HG03439 (cell line): ENCODE results near the gene ELFN2.

Experiments
- ATAC-seq: cut with Tn5 transposase; IDR thresholded peaks from one replicate; pipeline ENCODE4 v1.9.1; 2021; ENCODE audit warnings: mild to moderate bottlenecking, moderate library complexity; ENCODE audit not compliant: unreplicated experiment

The ELFN2 gene

GRCh38 chr22:37427711-37428635 is 694 bp upstream of the ELFN2 start:
- ATAC-seq: no peak

DNA sequence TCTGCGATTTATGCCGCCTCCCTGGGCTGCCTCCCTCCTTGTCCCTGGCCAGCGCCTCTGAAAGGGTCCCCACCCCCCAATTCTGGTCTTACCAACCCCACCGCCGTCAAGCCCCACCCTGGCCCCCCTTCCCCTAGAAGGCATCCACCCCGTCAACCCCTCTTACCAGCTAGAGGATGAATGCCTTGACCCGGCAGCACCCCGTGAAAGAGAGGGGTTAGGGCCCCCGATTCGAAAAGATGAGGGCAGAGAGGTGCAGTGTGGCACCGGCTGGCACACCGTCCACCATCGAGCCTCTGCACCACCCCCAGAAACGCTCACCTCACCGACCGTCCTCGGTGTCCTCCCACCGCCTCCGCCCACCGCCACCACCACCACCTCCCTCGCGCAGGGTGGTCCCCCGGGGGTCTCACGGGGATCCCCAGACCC is 559 bp downstream of the ELFN2 start:
- no peak for ATAC-seq

DNA sequence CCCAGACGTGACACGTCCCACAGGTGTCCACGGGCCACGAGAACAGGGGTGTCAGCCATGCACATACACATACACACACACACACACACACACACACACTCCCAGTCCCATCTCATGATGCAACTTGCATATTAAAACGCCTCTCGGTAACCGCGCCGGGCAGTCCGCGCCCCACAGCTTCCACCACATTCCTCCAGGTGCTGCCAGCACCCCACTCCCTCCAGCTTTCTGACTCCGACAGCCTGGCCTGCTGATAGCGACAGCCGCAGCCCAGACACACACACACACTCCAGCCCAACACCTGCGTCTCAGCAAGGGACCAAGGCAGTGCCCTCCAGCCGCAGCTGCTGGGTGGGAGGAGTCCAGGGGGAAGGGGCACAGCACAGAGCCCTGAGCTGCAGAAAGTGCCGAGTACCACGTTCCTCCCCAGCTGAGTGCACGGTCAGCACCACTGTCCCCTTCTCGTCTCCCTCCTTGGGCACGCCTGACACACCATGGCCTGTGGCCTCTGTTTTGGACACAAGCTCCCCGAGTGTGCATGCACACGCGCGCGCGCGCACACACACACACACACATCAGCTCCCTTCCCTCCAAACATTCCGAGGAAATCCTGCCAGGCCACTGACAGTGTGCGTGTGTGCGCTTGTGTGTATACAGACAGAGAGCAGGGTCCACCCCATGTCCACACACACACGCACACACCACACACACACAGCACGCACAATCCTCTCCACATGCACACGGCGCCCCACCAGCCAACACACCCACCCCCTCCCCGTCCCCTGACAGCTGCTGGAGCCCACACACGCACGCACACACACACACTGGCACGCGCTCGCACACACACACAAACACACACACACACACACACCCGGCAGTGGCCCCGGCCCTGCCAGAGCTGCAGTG is 1.2 kb downstream of the ELFN2 start:
- no peak for ATAC-seq

DNA sequence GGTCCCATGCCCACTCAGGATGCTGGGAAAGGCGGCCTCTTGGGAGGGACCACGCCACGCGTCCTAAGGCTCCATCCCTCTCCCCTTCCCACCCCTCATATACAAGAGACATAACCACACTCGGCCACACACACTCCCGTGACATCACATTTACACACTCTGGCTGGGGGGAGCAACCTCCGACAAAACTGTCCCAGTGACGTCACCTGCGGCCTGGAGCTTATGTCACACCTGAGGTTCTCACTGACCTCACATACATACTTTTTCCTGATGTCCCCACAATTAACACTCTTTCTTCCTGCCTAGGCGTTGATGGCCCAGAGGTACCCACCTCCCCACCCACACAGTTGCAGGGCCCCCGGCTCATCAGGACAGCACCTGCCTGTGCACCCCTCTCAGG is 1.9 kb downstream of the ELFN2 start:
- ATAC-seq: no peak

DNA sequence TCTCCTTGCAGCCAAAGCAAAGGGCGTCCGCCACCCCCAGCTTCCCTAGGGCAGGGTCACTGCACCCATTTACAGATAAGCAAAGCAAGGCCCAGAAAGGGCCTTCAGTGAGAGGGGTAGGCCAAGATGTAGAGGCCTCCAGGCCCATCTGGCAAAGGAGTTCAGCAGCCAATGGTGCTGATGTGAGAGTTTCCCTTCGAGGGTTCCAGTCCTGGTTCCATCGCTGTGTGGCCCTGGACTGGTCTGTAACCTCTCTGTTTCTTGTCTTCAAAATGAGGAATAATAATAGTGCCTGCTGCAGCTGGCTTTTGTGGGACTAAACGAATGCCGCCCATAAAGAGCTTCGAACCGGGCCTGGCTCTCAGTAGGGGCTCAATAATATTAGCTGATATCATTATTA is 4.0 kb downstream of the ELFN2 start:
- ATAC-seq: no peak

- no peak for ATAC-seq
Measured at GRCh38 chr22:37421468-37421877, 5.8 kb downstream of the ELFN2 start.

DNA sequence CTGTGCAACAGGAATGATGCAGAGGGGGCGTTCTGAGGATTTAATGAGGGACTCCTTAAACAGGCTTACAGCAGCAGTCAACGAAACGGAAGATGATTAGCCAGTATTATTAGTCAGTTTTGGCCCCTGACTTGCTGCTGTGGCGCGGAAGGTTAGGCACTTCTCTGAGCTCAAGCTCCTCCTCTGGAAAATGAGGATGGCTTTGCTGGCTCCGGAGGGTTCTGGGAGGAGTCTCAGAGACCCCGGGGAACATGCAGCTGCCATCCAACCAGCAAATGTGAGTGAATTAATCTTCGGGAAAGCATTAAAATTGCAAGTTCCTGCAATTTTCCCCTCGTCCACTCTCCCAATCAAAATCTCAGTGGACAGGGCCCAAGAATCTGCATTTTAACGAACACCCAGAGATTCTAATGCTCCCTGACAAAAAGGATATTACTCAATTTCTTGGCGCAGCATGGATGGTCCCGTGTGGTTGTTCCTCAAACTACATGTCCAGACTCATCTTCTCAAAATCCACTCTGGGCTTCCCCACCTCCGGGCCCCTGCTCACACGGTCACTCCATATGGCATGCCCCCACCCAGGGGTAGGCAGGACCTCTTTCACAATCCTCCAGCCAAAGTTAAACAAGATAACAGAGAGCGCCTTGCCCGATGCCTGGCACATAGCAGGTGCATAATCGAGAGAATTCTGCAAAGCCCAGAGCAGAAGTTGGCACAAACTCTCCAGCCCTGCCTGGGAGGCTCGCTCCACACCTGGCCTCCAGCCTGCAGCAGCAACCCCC is 6.4 kb downstream of the ELFN2 start:
- ATAC-seq: no peak

DNA sequence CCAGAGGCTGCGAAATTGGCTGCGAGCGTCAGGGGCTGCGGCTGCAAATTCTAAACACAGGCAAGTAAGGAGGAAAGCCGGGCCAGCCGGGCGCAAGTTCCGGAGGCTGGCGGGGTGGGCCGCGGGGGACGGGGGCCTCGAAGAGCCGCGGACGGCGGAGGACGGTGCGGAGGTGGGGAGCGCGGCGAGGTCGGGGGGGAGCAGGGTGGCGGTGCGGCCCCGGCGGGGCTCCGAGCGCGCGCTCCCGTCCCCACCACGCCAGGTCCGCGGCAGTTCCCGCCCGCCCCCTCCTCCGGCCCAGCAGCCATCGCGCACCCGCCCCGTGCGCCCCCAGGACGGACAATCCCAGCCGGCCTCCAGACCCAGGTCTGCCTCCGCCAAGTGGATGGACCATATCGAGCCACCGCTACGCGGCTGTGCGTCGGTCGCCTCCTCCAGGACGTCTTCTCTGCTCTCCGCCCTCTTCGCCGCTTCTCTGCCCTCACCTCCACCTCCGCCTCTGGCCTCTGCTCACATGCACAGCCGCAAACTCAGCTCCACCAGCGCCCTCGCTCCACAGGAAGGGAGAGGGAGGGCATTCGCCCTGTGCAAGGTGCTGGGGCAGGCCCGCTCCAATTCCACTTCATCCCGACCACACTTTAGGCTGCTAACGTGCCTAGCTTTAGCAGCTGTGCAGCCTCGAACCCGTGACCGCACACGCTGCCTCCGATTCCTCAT is 7.2 kb downstream of the ELFN2 start:
- no peak for ATAC-seq

GRCh38 chr22:37419370-37419968 is 7.8 kb downstream of the ELFN2 start:
- no peak for ATAC-seq

DNA sequence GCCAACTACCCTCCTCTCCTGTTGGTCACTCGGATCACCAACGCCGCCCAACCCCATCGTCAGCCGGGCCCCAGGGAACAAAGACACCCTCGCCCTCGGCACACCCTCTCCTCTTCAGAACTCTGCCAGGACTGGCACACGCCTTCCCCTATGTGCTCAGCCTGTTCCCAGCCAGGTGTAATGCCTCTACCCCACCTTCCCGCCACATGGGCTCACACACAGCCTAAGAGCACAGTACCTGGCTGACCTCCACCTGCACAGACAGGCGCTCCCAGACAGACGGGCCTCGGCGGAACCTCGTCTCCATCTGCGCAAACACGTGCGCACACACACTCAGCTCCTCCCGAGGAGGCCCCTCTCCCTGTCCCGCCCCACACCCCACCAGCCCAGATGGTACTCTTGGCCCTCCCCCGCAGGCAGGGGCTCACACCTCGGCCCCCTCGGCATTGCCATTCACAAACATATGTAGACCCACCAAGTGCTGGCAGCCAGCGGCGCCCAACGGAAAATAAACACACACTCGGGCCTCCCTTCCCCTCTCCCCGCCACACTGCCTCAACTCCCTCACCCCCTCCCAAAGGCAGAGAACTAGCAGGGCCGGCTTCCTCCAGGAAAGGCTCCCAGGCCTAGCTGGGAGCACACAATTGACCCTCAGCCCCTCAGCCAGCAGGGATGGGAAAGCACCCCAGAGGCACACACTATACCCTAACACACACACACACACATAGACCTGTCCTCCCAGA is 8.5 kb downstream of the ELFN2 start:
- no peak for ATAC-seq

DNA sequence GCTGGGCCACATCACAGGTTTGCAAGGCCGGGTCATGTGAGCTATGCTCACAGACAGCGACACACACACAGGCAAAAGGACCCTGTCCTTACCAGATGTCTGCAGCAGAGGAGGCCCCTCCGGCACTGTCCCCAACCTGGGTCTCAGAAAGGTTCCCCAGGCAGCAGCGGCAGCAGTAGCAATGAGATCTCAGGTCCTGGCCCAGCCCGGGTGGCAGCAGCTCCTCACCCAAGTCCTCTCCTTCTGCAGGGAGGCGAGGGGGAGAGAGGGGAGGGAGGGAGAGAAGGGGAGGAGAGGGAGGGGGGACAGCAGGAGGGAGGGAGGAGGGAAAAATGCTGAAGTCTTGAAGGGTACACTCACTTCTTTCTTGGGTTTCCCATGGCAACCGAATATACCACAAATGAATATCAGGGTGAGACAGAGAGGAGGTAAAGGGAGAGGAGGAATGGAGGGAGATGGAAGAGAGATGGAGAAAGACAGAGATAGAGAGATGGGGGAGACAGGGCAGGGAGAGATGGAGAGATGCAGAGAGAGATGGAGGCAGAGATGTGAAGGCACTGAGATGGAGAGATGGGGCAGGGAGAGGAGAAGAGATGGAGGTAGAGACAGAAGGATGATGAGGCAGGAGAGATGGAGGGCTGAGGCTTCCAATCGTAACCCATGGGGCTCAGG is 9.5 kb downstream of the ELFN2 start:
- no peak for ATAC-seq

GRCh38 chr22:37417264-37417663 is 10.0 kb downstream of the ELFN2 start:
- ATAC-seq: no peak

DNA sequence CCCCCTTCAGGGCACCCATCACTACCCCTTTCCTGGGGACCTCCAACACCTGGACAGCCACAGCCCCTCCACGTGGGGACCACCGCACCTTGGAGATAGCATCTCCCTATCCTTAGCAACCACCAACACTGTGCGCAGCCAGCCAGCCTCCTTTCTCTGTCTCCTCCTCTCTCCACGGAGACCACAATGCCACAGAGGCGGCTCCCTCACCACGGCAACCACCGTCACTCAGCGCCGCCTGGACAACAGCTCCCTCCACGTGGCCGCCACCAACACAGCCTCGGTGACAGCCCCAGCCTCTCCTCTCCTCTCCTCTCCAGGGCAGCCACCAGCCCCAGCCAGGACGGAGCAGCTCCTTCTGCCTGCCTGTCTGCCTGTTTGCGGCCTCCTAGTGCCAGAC is 10.5 kb downstream of the ELFN2 start:
- no peak for ATAC-seq

DNA sequence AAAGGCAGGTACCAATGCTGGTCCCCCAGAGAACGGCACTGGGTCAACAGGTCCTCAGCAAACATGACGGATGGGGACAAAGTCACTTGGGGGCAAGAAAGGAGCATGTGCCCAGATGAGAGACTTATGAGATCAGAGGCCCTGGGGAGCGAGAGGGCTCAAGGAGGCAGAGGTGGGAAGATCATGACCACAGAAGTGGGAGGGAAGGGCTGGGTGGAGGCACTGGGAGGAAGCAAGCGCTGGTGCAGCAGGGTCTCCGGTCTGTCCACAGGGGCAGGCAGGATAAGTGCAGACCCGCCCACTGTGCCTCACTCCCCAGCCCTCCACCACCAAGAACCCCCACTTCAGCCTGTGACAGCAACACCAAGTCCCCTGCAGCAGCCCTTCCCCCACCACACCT is 10.9 kb downstream of the ELFN2 start:
- no peak for ATAC-seq

GRCh38 chr22:37415210-37415609 is 12.1 kb downstream of the ELFN2 start:
- ATAC-seq: no peak

DNA sequence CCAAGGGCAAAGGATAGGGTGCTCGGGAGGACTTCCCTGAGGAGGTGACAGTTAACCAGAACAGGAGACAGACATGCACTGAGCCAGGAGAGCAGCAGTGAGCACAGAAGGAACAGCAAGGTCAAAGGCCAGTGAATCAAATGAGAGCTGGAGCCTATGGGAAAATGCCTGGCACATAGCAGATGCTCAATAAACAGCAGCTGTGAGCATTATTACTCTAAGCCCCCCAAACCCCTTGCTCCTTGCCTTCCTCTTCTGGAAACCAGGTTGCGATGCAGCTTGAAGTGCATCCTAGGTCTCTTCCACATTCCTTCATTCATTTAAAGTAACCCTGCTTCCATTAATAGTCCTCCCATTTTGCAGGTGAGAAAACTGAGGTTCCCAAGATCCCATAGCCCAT is 13.0 kb downstream of the ELFN2 start:
- no peak for ATAC-seq

DNA sequence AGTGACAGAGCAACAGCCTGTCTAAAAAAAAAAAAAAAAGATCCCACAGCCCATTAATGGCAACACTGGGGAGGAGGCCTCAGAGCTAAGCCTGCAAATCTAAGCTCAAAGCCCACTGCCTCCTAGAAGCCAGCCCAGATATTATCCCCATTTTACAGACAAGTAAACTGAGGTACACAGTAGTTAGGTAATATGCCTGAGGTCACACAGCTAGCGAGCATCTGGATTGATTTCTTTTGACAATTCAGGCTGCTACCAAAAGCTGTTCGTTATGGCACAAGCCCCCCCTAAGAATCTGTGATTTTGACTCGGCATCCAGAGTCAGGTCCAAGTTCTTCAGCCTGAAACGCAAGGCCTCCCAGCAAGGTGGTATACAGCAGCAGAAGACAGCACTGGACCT is 13.7 kb downstream of the ELFN2 start:
- no peak for ATAC-seq

DNA sequence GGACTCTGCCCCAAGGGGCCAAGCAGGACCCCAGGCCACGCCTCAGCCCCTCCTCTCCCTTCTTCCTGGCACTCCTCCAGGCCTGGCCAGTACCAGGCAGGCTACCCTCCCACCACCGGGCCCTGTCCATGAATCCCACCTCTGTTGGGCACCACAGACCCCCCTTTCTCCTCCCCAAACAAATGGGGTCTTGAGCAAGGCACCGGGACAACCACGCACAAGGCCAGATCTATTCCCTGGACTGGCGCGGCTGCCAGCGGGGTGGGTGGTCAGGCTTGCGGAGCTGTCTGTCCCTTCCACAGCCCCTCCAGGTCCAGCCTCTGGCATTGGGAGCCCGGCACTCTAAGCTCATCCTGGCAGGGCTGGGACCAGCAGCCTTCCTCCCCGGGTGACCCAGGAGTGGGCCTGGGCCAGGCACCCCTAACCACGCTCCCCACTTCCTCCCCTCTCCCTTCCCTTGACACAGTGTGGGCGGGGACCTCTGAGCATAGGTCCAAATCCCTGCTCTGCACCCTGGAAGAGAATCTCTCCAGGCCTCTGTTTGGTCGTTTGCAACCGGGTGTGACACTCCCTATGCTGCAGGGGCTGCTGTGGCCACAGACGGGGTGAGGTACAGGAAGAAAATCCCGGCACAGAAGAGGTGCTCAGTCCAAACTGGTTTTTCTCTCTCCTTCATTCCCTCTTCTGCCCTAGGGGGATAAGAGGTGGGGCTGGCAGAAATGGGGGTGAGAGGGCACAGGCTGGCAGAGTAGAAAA is 14.6 kb downstream of the ELFN2 start:
- ATAC-seq: no peak
